Neural cell (in vitro differentiated cells): ENCODE measurements around the gene MTERF2. TPM values are rescaled to one million over a fixed set of nuclear protein-coding genes. Genes with fewer than 3 reads are reported as not detected.

Experiments
- H2AFZ ChIP-seq: fragments of 200-600, 300-800 bp; sonication (generic), shearing (Covaris generic); 2 replicates; pipeline ENCODE4 v1.6.0; 2014; ENCODE audit warnings: low read depth, mild to moderate bottlenecking, antibody characterized with exemption, low read length, moderate library complexity
- H3F3A ChIP-seq: fragments of 200-600 bp; shearing (Covaris generic); 2 replicates; pipeline ENCODE4 v1.6.1; 2016; ENCODE audit warnings: mild to moderate bottlenecking, moderate library complexity, mixed read lengths, antibody characterized with exemption, low read length; ENCODE audit not compliant: insufficient read depth, poor library complexity, severe bottlenecking
- H3K27ac ChIP-seq: fragments of 200-600, 300-800 bp; sonication (generic), shearing (Covaris generic); 2 replicates; pipeline ENCODE4 v1.5.1; 2014; ENCODE audit warnings: mild to moderate bottlenecking, low read length, moderate library complexity
- H3K27me3 ChIP-seq: fragments of 300-800, 200-600 bp; sonication (generic), shearing (Covaris generic); 2 replicates; pipeline ENCODE4 v1.6.0; 2014; ENCODE audit warnings: mild to moderate bottlenecking, low read depth, low read length, moderate library complexity; ENCODE audit not compliant: insufficient read depth
- H3K36me3 ChIP-seq: fragments of 300-800, 200-600 bp; sonication (generic), shearing (Covaris generic); 2 replicates; pipeline ENCODE4 v1.5.1; 2014; ENCODE audit warnings: mild to moderate bottlenecking, antibody characterized with exemption, low read length, moderate library complexity; ENCODE audit not compliant: insufficient read depth
- H3K4me2 ChIP-seq: fragments of 300-800, 200-600 bp; sonication (generic), shearing (Covaris generic); 2 replicates; pipeline ENCODE4 v1.6.0; 2014; ENCODE audit warnings: mild to moderate bottlenecking, low read length
- H3K4me3 ChIP-seq: fragments of 300-800, 200-600 bp; sonication (generic), shearing (Covaris generic); 2 replicates; pipeline ENCODE4 v1.5.1; 2014; ENCODE audit warnings: mild to moderate bottlenecking, low read length, moderate library complexity
- H3K79me2 ChIP-seq: fragments of 200-600 bp; shearing (Covaris generic); replicated peaks from 2 replicates; pipeline ENCODE4 v1.6.0; 2014; ENCODE audit warnings: mild to moderate bottlenecking, low read length, moderate library complexity; ENCODE audit not compliant: insufficient read depth
- H3K9ac ChIP-seq: fragments of 300-800, 200-600 bp; sonication (generic), shearing (Covaris generic); 2 replicates; pipeline ENCODE4 v1.6.1; 2016; ENCODE audit warnings: mild to moderate bottlenecking, low read length, mixed read lengths
- H3K9me2 ChIP-seq: fragments of 200-600 bp; shearing (Covaris generic); 2 replicates; pipeline ENCODE4 v1.6.1; 2016; ENCODE audit warnings: mild to moderate bottlenecking, low read length, mixed read lengths; ENCODE audit not compliant: insufficient read depth
- H3K9me3 ChIP-seq: fragments of 200-600, 300-800 bp; sonication (generic), shearing (Covaris generic); 2 replicates; pipeline ENCODE4 v1.6.1; 2016; ENCODE audit warnings: mild to moderate bottlenecking, mixed run types, low read length, moderate library complexity, mixed read lengths
- H4K20me1 ChIP-seq: fragments of 200-600 bp; shearing (Covaris generic); 2 replicates; pipeline ENCODE4 v1.6.1; 2016; ENCODE audit warnings: mild to moderate bottlenecking, mixed run types; ENCODE audit not compliant: insufficient read depth
- EP300 ChIP-seq: fragments of 450-650 bp; conservative IDR thresholded peaks from 2 replicates; pipeline ENCODE4 v1.6.1; 2014; ENCODE audit warnings: antibody characterized with exemption, mild to moderate bottlenecking, moderate library complexity; ENCODE audit not compliant: poor library complexity, severe bottlenecking
- EZH2 ChIP-seq: fragments of 200-600, 300-800 bp; shearing (Covaris generic), sonication (generic); IDR thresholded peaks from 2 replicates; pipeline ENCODE4 v1.6.1; 2014; ENCODE audit warnings: antibody characterized with exemption, low read length, borderline replicate concordance, mild to moderate bottlenecking; ENCODE audit not compliant: insufficient read depth, poor library complexity, severe bottlenecking
- MXI1 ChIP-seq: fragments of 450-650 bp; conservative IDR thresholded peaks from 2 replicates; pipeline ENCODE4 v1.6.1; 2014; ENCODE audit warnings: antibody characterized with exemption, mild to moderate bottlenecking; ENCODE audit not compliant: poor library complexity, severe bottlenecking
- POLR2AphosphoS5 ChIP-seq: IDR thresholded peaks from 2 replicates; pipeline ENCODE4 v1.6.1; 2012
- RAD21 ChIP-seq: fragments of 450-650 bp; conservative IDR thresholded peaks from 2 replicates; pipeline ENCODE4 v1.6.1; 2014; ENCODE audit warnings: antibody characterized with exemption, mild to moderate bottlenecking, moderate library complexity
- SMC3 ChIP-seq: fragments of 450-650 bp; conservative IDR thresholded peaks from 2 replicates; pipeline ENCODE4 v1.6.1; 2014; ENCODE audit warnings: antibody characterized with exemption, mild to moderate bottlenecking, moderate library complexity; ENCODE audit not compliant: poor library complexity
- TAF1 ChIP-seq: IDR thresholded peaks from 2 replicates; pipeline ENCODE4 v1.6.1; 2012; ENCODE audit warnings: low read depth
- polyA plus RNA-seq: library from polyadenylated mRNA; depleted of rRNA; stranded (reverse); fragments of >200 nt; gene quantifications from 2 replicates; pipeline ENCODE4 v1.2.3, GENCODE V29; 2014
- TF ChIP-seq, protein P1 (sequence below): IDR thresholded peaks from 2 replicates; pipeline ENCODE4 v1.6.1; 2012; ENCODE audit warnings: borderline replicate concordance
- TF ChIP-seq, protein P2 (sequence below): fragments of 450-650 bp; IDR thresholded peaks from 2 replicates; pipeline ENCODE4 v1.5.1; 2014; ENCODE audit warnings: antibody characterized with exemption, mild to moderate bottlenecking, moderate library complexity; ENCODE audit not compliant: poor library complexity, severe bottlenecking

MTERF2 gene
- polyA plus RNA-seq, 1 donor from 2014 or later: 47.8 TPM

DNA sequence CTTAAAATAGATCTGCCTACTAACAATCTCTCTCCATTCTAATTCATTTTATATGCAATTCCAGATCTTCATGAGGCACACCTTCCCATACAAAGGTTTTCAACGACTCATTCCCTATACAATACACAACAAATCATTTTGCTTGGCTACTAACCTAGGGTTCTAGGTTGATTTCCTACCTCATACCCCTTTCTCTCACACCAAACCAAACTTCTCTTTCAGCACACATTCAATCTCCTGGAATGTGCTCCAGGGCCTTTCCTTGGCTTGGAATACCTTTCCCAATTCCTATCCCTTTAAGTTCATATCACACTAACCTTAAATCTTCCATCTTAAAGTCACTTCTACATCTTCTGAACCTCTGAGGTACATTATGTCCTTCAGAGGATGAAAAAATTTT lies 38.7 kb upstream of the MTERF2 start:
- peaks cover 4% of the 10 kb centered on the region for H3K79me2 ChIP-seq
- H3K36me3 ChIP-seq: no peaks in the 10 kb centered on the region
- H3K4me2 ChIP-seq: no peak overlapping the region
- H3F3A ChIP-seq: no peaks in the 10 kb centered on the region
- H3K4me3 ChIP-seq: no peak overlapping the region
- no peaks in the 10 kb centered on the region for H4K20me1 ChIP-seq
- H3K9ac ChIP-seq: no peak overlapping the region
- H3K9me2 ChIP-seq: no peaks in the 10 kb centered on the region
- H3K27me3 ChIP-seq: no peaks in the 10 kb centered on the region
- no peak overlapping the region for H3K27ac ChIP-seq
- H3K9me3 ChIP-seq: no peaks in the 10 kb centered on the region
- TF ChIP-seq EZH2: no peak
- no peak for TF ChIP-seq EP300
- TF ChIP-seq POLR2AphosphoS5: no peak
- TF ChIP-seq, protein P1, sequence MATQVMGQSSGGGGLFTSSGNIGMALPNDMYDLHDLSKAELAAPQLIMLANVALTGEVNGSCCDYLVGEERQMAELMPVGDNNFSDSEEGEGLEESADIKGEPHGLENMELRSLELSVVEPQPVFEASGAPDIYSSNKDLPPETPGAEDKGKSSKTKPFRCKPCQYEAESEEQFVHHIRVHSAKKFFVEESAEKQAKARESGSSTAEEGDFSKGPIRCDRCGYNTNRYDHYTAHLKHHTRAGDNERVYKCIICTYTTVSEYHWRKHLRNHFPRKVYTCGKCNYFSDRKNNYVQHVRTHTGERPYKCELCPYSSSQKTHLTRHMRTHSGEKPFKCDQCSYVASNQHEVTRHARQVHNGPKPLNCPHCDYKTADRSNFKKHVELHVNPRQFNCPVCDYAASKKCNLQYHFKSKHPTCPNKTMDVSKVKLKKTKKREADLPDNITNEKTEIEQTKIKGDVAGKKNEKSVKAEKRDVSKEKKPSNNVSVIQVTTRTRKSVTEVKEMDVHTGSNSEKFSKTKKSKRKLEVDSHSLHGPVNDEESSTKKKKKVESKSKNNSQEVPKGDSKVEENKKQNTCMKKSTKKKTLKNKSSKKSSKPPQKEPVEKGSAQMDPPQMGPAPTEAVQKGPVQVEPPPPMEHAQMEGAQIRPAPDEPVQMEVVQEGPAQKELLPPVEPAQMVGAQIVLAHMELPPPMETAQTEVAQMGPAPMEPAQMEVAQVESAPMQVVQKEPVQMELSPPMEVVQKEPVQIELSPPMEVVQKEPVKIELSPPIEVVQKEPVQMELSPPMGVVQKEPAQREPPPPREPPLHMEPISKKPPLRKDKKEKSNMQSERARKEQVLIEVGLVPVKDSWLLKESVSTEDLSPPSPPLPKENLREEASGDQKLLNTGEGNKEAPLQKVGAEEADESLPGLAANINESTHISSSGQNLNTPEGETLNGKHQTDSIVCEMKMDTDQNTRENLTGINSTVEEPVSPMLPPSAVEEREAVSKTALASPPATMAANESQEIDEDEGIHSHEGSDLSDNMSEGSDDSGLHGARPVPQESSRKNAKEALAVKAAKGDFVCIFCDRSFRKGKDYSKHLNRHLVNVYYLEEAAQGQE: no peak
- no peak for TF ChIP-seq SMC3
- TF ChIP-seq MXI1: no peak
- no peak for TF ChIP-seq TAF1
- no peak for TF ChIP-seq RAD21
- TF ChIP-seq, protein P2, sequence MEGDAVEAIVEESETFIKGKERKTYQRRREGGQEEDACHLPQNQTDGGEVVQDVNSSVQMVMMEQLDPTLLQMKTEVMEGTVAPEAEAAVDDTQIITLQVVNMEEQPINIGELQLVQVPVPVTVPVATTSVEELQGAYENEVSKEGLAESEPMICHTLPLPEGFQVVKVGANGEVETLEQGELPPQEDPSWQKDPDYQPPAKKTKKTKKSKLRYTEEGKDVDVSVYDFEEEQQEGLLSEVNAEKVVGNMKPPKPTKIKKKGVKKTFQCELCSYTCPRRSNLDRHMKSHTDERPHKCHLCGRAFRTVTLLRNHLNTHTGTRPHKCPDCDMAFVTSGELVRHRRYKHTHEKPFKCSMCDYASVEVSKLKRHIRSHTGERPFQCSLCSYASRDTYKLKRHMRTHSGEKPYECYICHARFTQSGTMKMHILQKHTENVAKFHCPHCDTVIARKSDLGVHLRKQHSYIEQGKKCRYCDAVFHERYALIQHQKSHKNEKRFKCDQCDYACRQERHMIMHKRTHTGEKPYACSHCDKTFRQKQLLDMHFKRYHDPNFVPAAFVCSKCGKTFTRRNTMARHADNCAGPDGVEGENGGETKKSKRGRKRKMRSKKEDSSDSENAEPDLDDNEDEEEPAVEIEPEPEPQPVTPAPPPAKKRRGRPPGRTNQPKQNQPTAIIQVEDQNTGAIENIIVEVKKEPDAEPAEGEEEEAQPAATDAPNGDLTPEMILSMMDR: no peak
- H2AFZ ChIP-seq: no peak overlapping the region

DNA sequence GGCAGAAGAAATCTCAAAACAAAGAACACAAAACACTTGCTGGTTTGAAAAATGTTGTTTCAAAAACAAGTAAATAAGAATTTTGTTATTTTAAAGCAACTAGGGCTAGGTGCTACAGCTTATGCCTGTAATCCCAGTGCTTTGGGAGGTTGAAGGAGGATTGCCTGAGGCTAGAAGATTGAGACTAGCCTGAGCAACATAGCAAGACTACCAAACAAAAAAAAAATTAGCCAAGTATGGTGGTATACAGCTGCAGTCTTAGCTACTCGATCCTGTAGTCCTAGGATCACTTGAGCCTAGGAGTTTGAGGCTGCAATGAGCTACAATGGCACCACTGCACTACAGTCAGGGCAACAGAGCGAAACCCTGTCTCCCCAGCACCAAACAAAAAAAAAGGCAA lies 32.6 kb upstream of the MTERF2 start:
- Histone ChIP-seq H3F3A (no peaks in the 10 kb centered on the region), H3K4me3 (no peak overlapping the region), H2AFZ (no peak overlapping the region), H3K27me3 (no peaks in the 10 kb centered on the region), H3K27ac (no peak overlapping the region), H3K79me2 (no peaks in the 10 kb centered on the region), H3K36me3 (no peaks in the 10 kb centered on the region), H3K9ac (no peak overlapping the region), H4K20me1 (no peaks in the 10 kb centered on the region), H3K9me3 (no peaks in the 10 kb centered on the region), H3K9me2 (no peaks in the 10 kb centered on the region), H3K4me2 (no peak overlapping the region)
- TF ChIP-seq POLR2AphosphoS5 (no peak), EZH2 (no peak), RAD21 (no peak), SMC3 (no peak), TAF1 (no peak), EP300 (no peak), MXI1 (no peak)
- TF ChIP-seq, protein P2: no peak
- TF ChIP-seq, protein P1: no peak
